HG02852 (cell line): ENCODE results near the gene MSL3B.

Experiments
- ATAC-seq: cut with Tn5 transposase; IDR thresholded peaks from one replicate; pipeline ENCODE4 v1.9.1; 2021; ENCODE audit warnings: mild to moderate bottlenecking, moderate library complexity; ENCODE audit not compliant: unreplicated experiment

MSL3B gene

DNA sequence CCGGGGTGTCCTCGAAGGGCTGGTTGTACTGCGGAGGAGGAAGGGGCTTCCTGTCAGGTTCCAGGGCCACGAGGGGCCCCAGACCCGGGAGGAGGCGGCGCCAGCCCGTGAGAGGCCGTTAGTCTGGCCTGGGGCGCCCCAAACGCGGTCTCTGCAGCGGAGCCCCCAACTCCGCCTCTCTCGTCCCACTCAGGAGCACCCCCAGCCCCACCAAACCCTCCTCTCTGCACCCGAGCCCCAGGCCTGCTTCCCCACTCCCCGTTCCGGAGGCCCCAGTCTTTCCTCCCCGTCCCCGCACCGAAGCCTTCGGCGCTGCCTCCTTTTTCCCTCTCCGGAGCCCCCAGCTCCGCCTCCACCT is 14.3 kb downstream of the MSL3B start:
- no peak for ATAC-seq

DNA sequence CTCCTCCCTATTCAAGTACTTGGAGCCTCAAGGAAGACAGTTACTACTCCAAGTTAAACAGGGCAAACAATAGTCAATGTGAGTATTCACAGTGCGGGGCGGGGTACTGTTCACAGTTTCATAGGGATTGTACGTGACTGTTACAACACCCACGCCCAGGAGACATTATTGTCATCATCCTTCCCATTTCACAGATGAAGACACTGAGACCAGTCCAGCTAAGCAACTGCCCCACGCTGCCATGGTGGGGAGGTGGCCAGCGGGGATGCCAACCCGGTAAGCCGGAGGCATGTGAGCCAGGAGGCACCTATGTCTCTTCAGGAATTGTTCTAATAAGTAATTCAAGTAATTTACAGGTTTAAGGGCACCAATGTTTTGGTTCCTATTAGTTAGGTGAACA is 14.8 kb downstream of the MSL3B start:
- no peak for ATAC-seq

DNA sequence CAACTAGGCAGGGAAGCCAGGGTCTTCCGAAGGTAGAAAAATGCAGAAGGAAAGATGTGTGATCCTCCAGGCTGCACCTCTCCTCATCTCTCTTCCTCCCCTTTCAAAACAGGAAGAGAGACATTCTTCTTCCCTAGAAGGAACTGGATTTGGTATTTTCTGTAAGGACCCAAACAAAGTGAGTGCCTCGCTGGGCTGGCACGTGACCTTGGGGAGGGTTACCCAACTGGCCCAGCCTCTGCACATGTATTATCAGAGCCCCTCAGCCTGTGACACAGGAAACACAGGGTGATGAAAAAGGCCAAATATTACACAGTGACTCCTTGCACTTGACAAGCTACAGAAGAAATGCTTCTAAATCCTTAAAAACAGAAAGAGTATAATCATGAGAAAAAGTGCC is 16.1 kb downstream of the MSL3B start:
- no peak for ATAC-seq

DNA sequence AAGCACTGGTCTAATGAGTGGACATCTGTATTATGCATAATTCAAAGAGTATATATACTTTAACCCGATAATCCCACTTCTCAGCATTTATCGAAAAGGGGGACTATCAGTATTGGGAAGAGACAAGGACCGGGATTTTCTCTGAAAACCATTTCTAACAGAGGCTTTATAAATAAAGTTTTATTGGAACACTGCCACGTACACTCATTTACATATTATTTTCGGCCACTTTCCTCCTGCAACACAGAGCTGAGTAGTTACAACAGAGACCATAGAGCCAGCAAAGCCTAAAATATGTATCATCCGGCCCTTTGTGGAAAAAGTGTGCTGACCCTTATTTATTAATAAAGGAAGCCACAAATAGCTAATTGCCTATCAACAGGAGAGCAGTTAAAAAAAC is 17.0 kb downstream of the MSL3B start:
- ATAC-seq: no peak

DNA sequence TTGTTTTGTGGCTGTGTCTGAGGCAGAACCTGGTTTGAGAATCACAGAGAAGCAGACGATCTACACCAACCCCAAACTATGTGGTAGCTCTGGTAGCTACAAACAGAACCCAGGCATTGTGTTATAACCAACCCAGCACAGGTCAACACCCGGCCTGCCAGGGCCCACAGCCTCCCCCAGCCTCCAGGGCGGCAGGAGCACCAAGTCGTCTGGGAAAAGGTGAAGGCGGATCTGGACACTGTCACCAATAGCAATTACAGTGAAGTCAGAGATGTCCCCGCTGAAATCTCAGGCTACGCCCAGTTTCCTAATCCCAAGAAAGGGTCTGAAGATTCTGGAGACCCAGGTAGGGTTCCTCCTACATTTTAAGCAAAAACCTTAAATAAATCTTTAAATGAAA is 17.4 kb downstream of the MSL3B start:
- no peak for ATAC-seq

GRCh38 chr2:233849607-233850271 is 18.4 kb downstream of the MSL3B start:
- no peak for ATAC-seq

DNA sequence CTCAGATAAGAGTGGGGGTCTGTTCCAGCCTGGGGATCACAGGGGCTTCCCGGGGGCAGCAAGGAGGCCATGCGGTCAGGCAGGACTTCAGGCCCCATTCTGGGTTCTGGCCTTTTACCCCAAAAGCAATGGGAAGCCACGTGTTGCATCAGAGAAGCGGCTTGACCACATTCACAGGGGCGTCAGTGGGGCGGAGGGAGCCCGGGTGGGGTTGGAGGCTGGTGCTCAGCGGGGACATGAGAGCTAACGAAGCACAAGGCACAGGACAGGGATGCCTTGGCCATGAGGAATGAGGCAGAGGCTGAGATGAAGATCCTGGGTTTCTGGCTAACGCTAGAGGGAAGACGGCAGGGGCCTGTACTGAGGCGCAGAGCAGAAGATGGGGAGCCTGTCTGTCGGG is 19.9 kb downstream of the MSL3B start:
- no peak for ATAC-seq

DNA sequence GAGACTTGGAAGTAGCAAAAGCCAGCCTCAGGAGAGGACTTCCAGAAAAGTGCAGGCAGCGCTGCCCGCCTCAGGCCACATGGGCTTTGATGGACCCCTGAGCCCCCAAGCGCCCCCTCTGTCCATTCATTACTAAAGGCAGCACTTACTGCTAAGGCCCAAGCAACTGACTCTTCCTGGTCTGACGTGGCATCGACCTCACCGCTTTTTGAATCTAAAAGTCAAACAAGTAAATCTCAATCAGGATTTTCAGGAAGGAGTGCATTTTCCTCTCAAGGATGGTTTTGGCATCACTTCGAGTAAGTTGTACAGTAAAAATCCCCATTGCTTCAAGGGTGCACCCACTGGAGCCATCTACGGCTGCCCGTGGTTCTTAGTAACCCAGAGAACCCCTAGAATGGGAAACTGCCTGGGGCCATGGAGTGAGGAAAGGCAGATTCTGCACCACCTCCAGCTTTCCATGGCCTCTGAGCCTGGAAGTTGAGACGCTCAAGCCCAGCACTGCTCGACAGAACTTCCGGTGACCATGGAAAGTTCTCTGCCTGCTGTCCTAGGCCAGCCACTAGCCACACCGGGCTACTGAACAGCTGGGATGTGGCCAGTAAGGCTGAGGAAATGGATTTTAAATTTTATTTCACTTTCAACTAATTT is 20.8 kb downstream of the MSL3B start:
- ATAC-seq: no peak

DNA sequence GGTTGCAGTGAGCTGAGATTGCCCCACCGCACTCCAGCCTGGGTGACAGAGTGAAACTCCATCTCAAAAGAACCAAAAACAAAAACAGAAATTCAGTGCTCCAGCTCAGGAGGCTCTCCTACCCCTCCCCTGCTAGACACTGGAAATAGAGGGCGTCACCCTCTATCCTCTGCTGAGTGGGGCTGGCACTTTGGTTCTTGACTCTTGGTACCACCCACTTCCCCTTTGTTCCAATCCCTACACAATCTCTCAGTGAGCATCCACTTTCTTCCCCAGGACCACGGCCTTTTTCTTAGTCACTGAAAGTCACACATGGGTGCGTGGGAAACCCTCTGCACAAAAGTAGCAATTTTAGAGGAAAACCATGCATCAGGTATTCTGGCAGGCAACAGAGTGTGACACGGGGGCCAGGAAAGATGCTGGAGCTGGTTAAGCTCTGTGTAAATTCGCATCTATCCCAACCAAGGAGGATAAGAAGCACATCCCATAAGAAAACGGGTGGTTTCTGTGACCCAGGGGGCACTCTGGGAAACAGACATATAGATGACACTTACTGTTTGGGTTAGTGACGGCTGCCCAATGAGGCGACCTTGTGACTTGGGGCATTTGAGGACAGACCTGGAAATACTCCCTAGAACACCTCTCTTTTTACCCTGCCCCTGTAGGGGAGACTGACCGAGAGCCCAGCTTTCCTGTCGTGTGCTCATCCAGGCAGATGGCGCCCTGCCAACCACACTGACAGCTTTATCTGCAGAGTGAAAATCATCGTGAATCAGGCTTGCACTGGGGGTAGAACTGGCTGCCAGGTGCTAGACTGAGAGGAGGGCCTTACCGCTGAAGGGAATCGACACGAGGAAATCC is 21.6 kb downstream of the MSL3B start:
- ATAC-seq: no peak

GRCh38 chr2:233845301-233846060 is 22.7 kb downstream of the MSL3B start:
- no peak for ATAC-seq

GRCh38 chr2:233844836-233845235 is 23.4 kb downstream of the MSL3B start:
- ATAC-seq: no peak

DNA sequence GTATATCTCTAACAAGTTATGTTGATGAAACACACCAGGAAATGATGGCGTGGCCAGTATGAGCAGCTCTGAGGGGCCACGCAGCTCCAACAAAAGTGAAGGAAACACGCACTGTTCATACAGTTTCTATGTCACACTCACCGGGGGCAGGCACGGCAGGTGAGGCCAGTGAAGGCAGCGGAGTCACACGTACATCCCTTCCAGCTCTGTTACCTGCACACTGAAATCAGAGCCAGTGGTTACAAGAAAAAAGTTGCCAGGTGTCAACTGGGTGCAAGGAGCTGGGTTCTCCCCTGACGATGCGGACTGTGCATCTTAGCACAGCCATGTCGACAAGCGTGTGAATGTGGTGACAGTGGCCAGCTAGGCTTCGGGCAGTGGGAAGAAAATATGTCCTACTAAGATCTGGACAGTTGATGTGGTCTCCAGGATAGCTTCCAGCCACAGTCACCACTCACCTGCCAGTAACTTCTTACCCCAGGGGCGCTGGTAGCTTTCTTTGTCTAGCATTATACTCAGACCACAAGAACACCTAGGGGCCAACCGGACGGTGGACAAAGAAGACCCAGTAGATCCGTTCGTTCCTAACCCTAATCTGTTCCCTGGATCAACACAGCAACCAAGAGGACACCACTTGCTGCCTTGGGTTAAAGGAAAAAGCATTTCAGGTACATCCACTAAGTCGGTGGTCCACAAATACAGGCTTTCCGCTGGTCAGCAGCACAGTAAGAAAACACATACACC is 23.9 kb downstream of the MSL3B start:
- ATAC-seq: no peak

GRCh38 chr2:233841183-233841582 is 27.0 kb downstream of the MSL3B start:
- no peak for ATAC-seq

DNA sequence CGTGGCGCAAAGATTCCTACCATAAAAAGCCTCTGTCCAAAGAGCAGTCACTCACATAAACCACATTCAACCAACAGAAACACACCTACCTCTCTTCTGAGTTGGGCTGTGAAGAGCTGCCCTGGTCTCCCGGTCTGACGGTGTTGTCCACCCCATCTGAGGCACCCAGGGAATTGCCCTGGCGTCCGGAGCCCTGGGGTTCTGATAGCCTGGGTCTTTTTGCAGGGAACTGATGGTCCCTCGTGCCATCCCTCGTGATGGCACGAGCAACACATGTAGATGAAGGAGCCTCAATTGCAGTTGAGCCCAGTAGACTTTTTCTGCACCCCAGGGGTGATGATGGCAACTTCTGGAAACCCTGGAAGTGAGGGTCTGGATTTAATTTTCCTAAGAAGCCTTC is 27.7 kb downstream of the MSL3B start:
- ATAC-seq: no peak

DNA sequence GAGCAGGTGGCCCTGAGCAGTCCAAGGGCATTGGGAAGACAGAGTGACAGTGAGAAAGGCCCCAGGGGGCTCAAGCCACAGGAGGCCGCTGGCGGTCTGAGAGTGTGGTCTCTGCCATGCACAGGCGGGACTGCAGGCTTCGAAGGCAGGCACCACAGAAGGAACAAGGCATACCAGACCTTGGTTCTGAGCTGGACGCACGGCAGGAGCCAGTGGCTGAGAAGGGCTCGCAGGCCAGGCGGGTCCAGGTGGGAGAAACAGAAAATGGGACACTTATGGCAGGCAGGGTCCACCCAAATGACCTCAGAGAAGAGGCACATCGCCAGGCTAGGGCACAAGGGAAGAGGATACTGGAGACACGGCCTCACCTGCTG is 28.8 kb downstream of the MSL3B start:
- no peak for ATAC-seq

DNA sequence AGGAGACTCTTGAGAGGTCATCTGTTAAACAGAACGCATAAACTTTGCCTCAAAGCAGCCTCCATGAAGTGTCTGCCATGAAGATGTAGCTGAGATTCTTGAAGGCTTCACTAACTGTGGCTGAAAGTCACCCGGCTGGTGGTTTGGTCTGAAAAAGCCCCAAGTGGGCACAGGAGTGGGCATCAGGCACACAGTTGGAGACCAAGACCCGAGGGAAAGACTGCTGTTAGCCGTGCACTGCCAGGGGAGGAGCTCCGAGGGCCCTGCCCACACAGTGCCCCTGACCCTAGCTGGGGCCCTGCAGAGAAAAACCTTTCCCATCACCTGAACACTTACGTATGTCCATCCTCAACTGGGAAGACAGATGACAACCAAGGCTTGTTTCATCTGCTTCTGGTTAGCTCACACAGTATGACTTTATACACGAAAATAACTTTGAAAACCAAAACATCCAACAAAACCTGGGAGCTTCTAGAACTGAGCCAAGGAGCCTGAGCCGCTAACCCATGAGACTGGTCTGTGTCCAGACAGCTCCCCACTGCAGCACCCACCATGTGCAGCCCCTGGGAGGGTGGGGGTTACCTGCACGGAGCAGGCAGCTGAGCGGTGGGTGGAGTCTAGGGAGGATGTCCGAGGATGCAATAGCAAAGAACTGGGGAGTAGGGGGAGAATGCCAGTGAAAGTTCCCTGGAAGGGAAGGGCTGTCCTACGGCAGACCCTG is 29.3 kb downstream of the MSL3B start:
- ATAC-seq: no peak

- ATAC-seq: no peak
Measured at GRCh38 chr2:233838251-233838650, 29.9 kb downstream of the MSL3B start.

GRCh38 chr2:233837694-233838229 is 30.4 kb downstream of the MSL3B start:
- no peak for ATAC-seq

GRCh38 chr2:233836359-233836758 is 31.8 kb downstream of the MSL3B start:
- ATAC-seq: no peak
